Mammary epithelial cell (primary cell): ENCODE results near the gene GDF10.

Experiments used
- EZH2 ChIP-seq: IDR thresholded peaks from 2 replicates; pipeline ENCODE4 v1.6.1; 2012; ENCODE audit warnings: low read length, inconsistent platforms, borderline replicate concordance
- TF ChIP-seq, protein P1 (sequence below), 2 donors: IDR thresholded peaks in 1 of 2; conservative IDR thresholded peaks in 1 of 2; 2 replicates each; pipeline ENCODE4 v1.5.1; 2011 to 2012; ENCODE audit warnings: inconsistent platforms in 2 of 2, low read length in 2 of 2, mild to moderate bottlenecking in 2 of 2, control low read depth in 1 of 2, low read depth in 1 of 2; ENCODE audit not compliant: insufficient read depth in 1 of 2; ENCODE audit errors: extremely low read depth in 1 of 2

GRCh38 chr10:47307381-47307780 lies 7.4 kb downstream of the GDF10 start:
- TF ChIP-seq, protein P1, sequence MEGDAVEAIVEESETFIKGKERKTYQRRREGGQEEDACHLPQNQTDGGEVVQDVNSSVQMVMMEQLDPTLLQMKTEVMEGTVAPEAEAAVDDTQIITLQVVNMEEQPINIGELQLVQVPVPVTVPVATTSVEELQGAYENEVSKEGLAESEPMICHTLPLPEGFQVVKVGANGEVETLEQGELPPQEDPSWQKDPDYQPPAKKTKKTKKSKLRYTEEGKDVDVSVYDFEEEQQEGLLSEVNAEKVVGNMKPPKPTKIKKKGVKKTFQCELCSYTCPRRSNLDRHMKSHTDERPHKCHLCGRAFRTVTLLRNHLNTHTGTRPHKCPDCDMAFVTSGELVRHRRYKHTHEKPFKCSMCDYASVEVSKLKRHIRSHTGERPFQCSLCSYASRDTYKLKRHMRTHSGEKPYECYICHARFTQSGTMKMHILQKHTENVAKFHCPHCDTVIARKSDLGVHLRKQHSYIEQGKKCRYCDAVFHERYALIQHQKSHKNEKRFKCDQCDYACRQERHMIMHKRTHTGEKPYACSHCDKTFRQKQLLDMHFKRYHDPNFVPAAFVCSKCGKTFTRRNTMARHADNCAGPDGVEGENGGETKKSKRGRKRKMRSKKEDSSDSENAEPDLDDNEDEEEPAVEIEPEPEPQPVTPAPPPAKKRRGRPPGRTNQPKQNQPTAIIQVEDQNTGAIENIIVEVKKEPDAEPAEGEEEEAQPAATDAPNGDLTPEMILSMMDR (conservative IDR thresholded peaks at IDR 0.05 in 1 of 2, IDR thresholded peaks at IDR 0.05 in 1 of 2; ENCODE audit: extremely low read depth in 1 of 2, insufficient read depth in 1 of 2, low read depth in 1 of 2, low read length in 2 of 2) = no peak
- TF ChIP-seq EZH2 = no peak
